Cardiac muscle cell (in vitro differentiated cells and primary cell): ENCODE results near the gene RGS16. TPM values are rescaled to one million over a fixed set of nuclear protein-coding genes. Genes with fewer than 3 reads are reported as not detected.

Experiments used
- DNase-seq, 2 donors: peaks; one replicate each; pipeline versions ENCODE4 v3.0.0 to v3.0.0-alpha.2; 2010 to 2017; ENCODE audit warnings: low read depth in 1 of 2, low spot score in 1 of 2
- H3K27ac ChIP-seq: fragments of 200-600 bp; sonication (generic); 2 replicates; pipeline ENCODE4 v1.5.1; 2016
- H3K27me3 ChIP-seq: fragments of 200-600 bp; sonication (generic); 2 replicates; pipeline ENCODE4 v1.6.0; 2016; ENCODE audit warnings: control low read depth
- H3K36me3 ChIP-seq: fragments of 200-600 bp; sonication (generic); 2 replicates; pipeline ENCODE4 v1.5.1; 2016; ENCODE audit warnings: control low read depth
- H3K4me1 ChIP-seq: fragments of 200-600 bp; sonication (generic); 2 replicates; pipeline ENCODE4 v1.8.1; 2017; ENCODE audit warnings: low read depth, mild to moderate bottlenecking, mixed run types
- H3K4me3 ChIP-seq: fragments of 200-600 bp; sonication (generic); 2 replicates; pipeline ENCODE4 v1.5.1; 2016; ENCODE audit warnings: mild to moderate bottlenecking
- H3K9me3 ChIP-seq: fragments of 200-600 bp; sonication (generic); 2 replicates; pipeline ENCODE4 v1.5.1; 2017; ENCODE audit warnings: low read depth, mild to moderate bottlenecking, control low read depth
- CTCF ChIP-seq: IDR thresholded peaks from 2 replicates; pipeline ENCODE4 v1.5.1; 2012; ENCODE audit warnings: low read depth, mild to moderate bottlenecking, low read length
- polyA plus RNA-seq: library from polyadenylated mRNA; unstranded; fragments of >200 nt; fragmentation: Nextera tagmentation; extraction: Ambion mirVana; gene quantifications from 2 replicates; pipeline ENCODE4 v1.2.1, GENCODE V29; 2016
- total RNA-seq: library from RNA; depleted of rRNA; stranded (reverse); fragments of >200 nt; gene quantifications from 2 replicates; pipeline ENCODE4 v1.2.3, GENCODE V29; 2016

Gene RGS16
- total and polyA plus RNA-seq, 2 experiments from 2014 or later = 0.93 to 1.3 TPM

- Histone ChIP-seq H3K4me3 (no peak overlapping the region), H3K36me3 (no peaks in the 10 kb centered on the region), H3K27ac (no peak overlapping the region), H3K9me3 (no peaks in the 10 kb centered on the region), H3K4me1 (no peaks in the 10 kb centered on the region), H3K27me3 (no peaks in the 10 kb centered on the region)
- TF ChIP-seq CTCF = no peak
- no peak for DNase-seq
Observed at GRCh38 chr1:182639330-182639729, 35.1 kb upstream of the RGS16 start.

DNA sequence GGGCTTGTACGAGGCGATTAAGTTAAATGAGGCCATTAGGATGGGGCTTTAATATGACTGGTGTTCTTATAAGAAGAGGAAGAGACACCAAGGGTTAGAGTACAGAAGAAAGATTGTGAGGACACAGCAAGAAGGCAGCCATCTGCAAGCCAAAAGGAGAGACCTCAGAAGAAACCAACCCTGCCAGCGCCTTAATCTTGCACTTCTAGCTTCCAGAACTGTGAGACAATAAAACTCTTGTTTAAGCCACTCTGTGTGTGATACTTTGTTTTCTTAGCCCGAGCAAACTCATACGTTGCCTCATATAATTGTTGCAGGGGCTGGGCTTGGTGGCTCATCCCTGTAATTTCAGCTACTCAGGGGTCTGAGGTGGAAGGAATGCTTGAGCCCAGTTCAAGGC lies 33.6 kb upstream of the RGS16 start:
- H3K27me3 ChIP-seq = no peaks in the 10 kb centered on the region
- no peak for DNase-seq
- H3K27ac ChIP-seq = no peak overlapping the region
- H3K36me3 ChIP-seq = no peaks in the 10 kb centered on the region
- TF ChIP-seq CTCF = no peak
- no peak overlapping the region for H3K4me3 ChIP-seq
- H3K9me3 ChIP-seq = no peaks in the 10 kb centered on the region
- H3K4me1 ChIP-seq = no peaks in the 10 kb centered on the region

DNA sequence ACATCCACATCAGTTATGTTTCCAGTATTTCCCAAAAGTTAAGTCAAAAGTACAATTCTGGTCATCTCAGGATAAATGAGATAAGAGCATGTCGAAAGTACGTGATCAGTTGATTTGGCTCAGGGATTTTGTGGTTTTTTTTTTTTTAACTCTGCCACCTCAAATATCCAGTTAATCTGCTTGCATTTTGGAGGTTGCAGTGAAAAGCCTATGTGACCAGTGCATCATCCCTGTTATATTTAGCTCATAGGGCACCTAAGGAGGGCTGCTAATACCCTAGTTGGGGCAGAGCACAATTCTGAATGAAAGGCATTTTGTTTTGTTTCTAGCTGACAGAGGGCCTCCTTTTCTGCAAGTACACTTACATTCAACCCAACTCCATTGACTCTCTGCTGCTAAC lies 31.7 kb upstream of the RGS16 start:
- no peak for TF ChIP-seq CTCF

GRCh38 chr1:182634306-182635072 lies 30.3 kb upstream of the RGS16 start:
- Histone ChIP-seq H3K36me3 (no peaks in the 10 kb centered on the region), H3K27me3 (no peaks in the 10 kb centered on the region), H3K4me3 (no peak overlapping the region), H3K27ac (no peak overlapping the region), H3K4me1 (no peaks in the 10 kb centered on the region), H3K9me3 (no peaks in the 10 kb centered on the region)
- DNase-seq = no peak
- no peak for TF ChIP-seq CTCF

More for the DNA sequence above, 31.7 kb upstream of the RGS16 start:
- Histone ChIP-seq H3K9me3 (no peaks in the 10 kb centered on the region), H3K27ac (no peak overlapping the region), H3K36me3 (no peaks in the 10 kb centered on the region), H3K4me3 (no peak overlapping the region), H3K4me1 (no peaks in the 10 kb centered on the region), H3K27me3 (no peaks in the 10 kb centered on the region)
- no peak for DNase-seq

- no peak overlapping the region for H3K27ac ChIP-seq
Observed at GRCh38 chr1:182633657-182634281, 29.6 kb upstream of the RGS16 start.

More at GRCh38 chr1:182633657-182634281, 29.6 kb upstream of the RGS16 start:
- Histone ChIP-seq H3K4me3 (no peak overlapping the region), H3K4me1 (no peaks in the 10 kb centered on the region), H3K27me3 (no peaks in the 10 kb centered on the region), H3K9me3 (no peaks in the 10 kb centered on the region), H3K36me3 (no peaks in the 10 kb centered on the region)
- DNase-seq = no peak
- no peak for TF ChIP-seq CTCF
